ENCODE results near the gene CPE.
A peak's percentile ranks its signal among the peaks of the same experiment; 100 is the strongest.
"Not testable (repeated sequence)": the region's sequence is repeated elsewhere in the genome, so short reads cannot be mapped to it uniquely, and the experiment has no call there.

Gene CPE

DNA sequence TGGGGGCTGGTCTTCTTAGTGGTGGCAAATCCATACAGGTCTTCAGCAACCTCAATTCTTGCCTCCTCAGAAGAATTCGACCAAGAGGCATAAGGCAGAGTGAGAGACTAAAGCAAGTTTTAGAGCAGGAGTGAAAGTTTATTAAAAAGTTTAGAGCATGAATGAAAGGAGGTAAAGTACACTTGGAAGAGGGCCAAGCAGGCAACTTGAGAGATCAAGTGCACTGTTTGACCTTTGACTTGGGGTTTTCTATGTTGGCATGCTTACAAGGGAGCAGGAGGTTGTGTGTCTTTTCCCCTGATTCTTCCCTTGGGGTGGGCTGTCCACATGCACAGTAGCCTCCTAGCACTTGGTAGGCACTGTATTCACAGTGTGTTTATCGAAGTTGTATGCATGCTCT lies 91.2 kb downstream of the CPE start:
- DNase-seq: no peak

DNA sequence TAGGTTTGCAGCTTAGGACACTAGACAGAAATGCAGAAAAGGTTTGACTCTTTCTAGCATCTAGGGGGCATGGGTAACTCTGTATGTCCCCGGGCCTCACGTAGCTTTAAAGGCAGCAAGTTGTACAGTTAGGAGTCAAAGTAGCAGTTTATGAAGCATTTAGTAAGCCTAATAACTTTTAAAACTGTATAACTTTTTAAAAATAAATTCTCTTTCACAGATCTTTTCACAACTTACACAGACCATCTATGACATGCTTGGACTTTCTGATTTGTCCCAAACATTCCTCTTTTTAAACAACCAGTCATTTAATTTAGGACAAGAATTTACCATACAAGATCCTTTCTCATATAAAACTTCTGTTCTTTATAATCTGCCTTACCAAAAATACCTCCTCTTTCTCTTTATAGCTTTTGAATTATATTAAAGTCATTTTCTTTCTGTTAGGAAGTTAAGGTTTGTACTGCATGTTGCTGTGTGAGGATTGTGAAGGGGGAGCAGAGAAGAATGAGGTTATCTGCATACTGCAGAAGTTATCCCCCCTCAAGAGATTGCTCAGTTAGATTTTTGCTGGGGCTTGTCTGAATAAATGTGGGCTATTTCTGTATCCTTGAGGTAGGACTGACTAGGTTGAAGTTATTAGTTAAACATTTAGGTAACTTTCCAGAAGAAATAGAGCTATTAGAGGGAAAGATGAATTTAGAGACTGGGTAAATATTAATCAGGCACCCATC lies 94.3 kb downstream of the CPE start:
- peak in 1 of 3 experiments; percentile 30 for DNase-seq

DNA sequence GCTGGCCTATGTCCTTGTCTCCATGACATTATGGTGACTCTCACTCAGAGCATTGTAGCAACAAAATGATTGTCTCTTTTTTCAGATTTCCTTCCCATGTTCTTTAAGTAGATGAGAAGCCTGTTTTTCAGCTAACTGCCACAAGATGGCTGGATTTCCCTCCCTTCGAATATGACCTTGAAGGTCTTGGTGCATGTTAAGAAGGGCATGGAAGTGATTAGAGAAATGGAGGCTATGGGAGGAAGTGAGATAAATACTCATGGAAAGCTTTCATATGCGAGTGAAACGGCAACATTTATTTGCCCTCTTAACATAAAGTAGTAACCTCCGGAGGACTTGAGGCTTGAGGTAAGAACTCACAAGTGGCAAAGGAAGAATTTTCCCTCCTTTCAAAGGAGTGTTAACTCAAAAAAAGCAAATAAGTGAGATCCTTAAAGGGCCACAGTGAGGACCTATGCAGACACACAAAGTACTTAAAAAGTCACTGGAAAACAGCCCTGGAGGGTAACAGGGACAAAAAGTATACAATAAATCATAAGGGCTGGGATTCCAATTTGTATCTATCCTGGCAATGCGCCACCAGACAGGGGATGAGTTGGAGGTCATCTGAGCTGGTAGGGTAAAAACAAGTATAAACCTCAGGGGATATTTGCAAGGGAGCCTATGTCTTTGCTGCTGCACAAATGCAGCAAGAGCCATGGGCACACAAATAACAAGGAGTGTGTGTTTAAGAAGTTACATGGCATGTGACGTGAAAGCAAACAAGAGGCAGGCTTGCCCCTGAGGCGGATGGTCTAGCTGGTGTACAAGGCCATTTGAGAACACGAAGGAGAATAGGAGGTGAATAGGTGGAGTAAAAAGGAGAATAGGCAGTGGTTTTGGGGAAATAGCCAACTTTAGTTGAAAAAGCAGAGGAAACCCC lies 96.2 kb downstream of the CPE start:
- DNase-seq: no peak

DNA sequence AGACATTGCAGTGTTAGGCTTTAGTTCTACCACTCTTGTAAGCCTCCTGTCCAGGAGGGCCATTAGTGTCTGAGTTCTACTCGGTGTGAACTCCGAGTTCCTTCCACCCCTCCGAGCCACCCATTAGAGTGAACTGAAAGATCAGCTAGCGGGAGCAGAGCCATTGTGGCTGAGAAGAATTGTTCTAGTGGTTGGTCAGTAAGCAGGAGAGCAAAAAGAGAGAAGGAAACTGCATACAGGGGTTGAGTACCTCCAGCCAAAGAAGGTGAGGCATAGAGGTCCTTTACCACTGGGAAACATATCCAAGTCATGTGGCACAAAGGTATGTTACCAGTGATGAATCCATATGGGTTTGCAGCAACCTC lies 96.9 kb downstream of the CPE start:
- DNase-seq: no peak

DNA sequence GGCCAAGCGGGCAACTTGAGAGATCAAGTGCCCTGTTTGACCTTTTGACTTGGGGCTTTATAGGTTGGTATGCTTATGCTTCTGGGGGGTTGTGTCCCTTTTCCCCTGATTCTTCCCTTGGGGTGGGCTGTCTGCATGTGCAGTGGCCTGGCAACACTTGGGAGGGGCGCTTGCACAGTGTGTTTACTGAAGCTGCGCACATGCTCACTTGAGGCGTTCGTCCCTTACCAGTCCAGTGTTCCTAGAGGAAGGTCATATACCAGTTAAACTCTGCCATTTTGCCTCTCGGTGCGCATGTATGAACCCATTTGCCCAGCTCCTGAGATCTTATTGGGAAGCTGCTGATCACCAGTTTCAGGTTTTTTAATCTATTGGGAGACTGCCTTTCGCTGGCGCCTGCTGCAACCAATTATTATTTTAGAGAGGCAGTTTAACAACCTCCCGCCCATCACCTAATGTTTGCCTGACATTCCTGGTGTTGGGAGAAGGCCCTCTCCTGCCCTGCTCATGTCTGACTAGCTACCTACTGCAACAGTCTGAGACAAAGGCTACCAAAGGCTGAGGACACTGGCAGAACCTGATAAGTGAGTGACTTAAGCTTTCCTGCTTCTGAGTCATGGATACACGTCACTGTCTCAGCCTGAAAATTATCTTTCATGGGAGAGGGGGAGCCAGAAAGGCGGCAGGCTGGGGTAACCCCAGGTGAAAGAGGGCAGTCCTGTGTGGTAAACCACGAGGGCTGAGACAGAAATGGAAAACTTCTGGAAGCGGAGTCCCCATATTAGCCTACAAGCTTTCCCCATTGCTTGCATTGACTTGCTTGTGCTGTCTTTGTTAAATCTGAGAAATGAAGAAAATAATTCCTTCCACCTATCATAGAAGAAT lies 97.6 kb downstream of the CPE start:
- DNase-seq: no peak

DNA sequence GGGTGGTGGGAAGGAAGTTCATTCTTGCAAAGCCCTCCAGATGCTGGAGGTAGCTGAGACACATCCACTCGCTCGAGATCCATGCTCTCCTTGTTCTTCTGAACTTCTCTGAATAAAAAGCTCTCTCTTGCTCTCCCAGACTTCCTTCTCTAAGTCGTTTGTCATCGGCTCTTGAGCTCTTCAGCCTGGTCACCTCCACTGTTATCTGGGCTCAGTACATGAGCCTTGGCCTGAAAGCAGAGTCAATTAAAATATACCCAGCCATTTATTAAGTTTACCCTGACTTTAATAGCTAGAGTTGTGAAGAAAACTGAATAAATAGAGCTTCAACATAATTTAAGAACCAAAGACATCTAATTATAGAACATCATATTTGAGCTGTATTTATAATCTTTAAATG lies 99.0 kb downstream of the CPE start:
- DNase-seq: no peak

DNA sequence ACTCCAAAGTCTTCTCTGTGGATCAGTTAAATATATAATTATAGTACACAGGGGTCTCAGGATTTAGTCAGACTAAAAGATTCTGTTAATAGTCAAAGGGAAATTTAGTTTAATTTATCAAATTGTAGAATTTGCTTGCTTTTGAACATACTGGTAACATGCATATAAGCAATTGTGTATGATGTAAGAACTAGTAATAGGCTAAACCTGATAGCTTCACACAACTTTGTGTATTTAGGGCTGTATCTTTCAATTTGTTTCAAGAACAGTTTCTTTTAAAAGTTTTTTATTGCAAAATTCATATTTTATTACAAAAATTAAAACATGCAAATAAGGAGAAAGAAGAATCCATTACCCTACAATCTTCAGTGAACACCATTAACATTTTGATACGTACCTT lies 99.5 kb downstream of the CPE start:
- DNase-seq: no peak

DNA sequence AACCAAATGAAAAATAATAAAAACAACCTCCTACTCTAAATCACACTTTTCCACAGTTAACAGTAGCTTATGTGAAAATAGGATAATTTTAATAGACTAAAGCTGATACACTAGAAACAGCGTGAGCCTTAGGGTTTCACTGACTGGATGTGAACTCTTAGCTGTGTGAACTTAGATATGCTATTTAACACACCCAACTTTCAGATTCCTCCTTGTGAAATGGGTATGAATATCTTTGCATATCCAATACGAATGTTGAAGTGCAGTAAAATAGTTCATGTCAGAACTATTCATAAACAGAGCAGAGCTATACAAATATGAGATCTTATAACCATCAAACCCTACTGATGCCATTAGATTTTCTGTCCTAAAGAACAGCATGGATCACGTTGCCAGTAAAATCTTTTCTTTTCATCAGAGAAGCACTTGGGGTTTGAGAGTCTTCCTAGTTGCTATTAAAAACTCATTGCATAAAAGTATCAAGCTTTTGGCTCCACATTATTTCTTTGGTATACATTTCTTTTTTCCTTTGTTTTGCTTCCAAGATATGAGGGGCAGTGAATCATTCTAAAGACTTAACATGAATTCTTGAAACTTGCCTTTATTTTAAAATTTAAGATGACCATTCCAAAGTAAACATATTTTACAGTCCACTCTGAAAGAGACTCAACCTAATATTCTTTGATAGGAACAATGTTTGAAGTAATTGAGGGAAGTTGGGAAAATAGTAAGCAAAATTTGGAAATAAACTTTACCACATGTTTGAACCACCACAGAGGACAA lies 102.4 kb downstream of the CPE start:
- no peak for DNase-seq

DNA sequence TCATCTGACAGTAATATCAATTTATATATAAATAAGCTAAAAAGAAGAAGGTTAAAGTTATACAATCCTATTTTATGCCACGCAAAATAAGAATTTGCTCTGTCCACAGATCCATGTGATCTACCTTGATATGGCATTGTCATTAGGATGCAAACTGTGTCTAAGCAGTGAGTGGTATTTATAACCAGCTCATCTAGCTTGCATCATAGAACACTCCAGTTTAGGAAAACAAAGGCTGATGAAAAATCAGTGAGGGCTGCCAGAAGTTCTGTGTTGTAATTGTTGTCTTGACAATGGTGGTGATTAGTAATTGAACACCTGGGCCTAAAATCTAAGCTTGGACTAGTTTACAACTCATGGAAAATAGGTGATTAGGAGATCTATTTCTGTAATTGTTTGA lies 111.0 kb downstream of the CPE start:
- peak in 2 of 3 experiments; percentile 15 to 76 for DNase-seq

DNA sequence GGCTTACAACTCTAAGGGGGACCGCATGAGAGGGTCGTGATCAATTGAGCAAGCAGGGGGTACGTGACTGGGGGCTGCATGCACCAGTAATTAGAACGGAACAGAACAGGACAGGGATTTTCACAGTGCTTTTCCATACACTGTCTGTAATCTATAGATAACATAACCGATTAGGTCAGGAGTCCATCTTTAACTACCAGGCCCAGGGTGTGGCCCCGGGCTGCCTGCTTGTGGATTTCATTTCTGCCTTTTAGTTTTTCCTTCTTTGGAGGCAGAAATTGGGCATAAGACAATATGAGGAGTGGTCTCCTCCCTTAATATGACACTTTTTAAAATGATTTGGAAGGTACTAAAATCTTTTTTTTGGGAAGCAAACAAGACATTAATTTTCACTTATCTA lies 113.8 kb downstream of the CPE start:
- DNase-seq: not testable (repeated sequence)

DNA sequence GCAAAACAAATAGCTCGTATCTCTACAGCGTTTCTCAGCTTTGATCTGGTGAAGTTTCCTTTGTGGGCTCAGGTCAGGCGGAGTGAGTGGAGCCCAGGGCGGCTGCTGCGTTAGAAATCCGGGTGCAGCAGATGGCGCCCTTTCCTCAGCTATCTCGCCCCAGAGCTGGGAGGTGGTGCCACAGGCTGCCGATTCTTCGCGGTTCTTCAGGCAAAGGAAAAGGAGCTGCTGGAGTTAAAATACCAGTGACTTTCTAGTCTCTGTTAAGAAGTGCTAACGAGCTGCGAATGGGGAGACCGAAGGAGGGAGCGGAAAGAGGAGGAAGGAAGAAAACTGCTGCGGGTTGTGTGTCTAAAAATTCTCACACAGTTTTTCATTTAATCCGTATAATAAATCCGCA lies 114.6 kb downstream of the CPE start:
- no peak for DNase-seq

DNA sequence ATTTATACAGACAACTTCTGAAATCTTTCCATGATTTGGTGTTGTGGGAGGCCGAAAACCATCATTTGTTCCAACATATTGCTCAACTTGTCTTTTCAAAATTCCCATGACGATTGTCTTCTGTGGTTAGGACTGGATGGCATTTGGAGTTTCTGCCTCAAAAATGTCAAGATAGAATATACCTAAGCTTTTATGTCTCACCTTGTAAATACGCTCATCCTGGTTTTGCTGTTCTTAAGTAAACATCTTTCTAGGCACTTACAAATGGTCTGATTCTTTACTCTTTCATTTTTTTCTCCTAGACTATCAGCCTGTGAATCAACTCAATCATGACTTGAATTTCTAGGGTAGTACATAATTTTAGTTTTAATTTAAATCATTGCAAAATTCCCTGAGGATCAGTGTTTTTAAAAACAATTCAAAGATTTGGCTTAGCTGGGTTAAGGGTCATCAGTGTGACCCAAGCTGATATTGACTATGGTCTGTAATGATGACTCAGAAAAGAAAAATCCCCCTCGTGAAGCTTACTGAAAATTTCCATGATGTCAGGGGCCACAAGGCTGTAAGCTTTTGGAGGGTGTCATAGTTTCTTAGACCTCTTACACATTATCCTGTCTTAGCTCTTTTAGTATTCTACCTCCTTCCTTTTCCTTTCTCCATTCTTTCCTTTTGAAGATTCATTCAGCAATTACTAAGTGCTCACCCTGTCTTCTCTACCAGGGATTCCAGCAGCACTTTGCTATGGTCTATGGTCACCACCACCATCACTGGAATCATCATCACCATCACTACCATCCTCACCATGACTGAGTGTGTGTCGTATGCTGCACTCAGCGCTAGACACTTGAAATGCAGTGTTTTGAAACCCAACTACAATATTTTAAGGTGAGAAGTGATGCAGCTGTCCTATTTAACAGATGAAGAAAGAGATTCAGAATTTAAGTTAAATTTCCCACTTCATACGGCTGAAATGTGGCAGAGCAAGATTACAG lies 124.4 kb downstream of the CPE start:
- DNase-seq: no peak

DNA sequence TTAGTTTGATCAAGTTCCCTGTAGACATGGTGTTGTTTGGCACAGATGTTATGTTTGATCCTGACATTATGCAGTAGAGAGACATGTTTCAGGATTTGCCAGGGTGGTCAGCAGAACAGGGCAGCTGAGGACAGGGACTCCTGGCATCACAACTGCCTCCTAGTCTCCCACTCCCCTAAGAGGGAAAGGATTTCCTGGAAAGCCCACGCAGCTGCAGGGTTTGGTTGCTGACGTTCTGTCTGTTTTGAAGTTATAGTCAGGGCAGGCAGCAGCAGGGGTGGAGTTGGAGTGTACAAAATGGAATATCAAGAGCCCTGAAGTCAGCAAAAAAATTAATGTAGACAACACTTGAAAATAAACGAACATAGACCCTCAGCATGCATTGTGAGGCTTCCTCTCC lies 125.4 kb downstream of the CPE start:
- no peak for DNase-seq

DNA sequence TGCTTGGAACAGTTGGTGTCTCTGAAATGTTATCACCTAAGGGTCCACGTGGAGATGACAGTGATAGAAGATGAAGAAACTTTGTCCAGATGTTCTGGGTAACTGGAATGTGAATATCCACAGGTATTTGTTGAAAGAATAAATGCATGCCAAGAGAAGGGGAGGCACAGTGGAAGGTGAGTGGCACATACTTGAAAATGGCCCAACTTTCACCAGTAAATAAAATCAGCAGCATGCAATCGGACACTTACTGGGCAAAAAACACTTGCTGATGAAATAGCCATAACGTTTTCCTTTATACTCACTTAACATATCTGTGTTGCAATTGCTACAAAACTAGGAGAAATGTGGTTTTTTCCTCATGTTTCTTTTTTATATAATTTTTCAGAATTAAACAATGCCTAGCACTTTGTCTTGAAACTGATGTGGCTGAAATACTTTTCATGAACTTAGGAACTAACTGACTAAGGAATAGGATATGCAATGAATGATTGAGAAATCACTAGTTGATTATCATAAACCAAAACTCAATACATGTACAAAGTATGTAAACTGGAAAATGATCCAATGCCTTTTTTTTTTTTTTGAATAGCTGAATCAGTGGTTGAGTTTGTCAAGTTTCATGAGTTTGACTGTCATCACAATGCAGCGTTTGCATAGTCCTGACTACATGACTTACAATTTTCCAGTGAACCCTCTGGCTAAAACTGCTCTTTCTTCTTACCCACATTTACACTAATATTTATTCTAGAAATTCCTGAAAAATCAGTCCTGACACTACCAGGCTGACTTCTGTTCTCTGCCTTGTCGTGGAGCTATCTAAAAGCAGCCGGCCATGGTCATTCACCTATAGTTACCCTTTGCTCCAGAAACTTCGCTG lies 127.4 kb downstream of the CPE start:
- no peak for DNase-seq

DNA sequence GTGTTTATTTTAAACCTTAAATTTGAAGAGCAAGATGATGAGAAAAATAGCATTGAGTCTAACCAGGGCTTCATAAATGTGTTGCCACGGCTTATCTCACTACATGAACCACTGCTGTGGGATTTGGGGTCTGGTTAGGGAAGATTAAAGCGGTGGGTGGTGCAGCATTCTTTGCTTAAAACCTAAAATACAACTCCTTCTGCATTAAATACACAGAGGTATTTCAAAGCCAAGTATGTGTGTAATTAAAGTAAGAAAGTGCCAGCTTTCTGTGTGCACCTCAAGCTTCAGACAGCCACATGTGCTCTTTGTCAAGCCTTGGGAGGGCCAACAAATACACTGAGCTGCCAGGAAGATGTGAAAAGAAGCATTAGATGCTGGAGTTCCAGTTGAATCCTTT lies 128.0 kb downstream of the CPE start:
- no peak for DNase-seq

DNA sequence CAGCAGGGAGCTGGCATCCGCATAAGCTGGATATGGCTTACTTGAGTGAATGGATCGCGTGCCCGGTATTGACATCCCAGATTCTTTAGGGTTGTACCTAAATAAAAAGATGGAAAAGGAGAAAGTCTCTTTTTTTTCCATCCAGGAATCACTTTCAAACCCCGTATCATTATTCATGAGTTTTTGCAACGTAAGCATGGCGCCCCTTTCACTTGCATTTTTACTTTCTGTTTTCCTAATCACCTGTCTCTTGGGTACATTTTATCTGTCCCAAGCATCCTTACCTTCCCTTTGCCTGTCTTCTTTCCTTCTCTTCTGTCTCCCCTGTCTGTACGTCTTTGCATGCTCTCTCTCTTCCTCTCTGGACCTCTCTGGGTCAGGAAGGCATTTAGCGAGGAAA lies 128.6 kb downstream of the CPE start:
- DNase-seq: no peak

DNA sequence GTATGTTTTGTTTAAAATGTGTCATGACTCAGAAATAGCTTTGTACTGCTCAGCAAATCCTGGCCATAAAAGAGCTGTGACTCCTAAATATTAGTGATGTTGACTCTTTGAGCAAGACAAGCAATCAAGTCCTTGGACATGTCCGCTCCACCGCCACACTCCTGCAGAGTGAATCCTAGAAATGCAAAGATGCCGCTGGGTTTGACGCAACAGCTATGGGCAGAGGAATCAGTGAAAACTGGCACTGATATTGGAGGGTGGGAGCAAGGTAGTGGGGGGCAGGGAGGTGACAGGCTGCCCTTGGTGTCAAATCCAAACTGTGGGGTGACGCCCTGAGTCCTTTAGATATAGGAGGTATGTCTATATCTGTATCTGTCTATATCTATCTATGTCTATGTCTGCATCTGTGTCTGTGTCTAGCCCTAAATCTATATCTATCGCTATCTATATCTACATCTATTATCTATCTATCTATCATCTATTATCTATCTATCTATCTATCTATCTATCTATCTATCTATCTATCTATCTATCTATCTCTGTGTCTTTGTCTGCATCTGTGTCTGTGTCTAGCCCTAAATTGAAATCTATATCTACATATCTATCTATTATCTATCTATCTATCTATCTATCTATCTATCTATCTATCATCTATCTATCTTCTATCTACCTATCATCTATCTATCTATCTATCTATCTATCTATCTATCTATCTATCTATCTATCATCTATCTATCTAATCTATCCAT lies 129.7 kb downstream of the CPE start:
- no peak for DNase-seq

DNA sequence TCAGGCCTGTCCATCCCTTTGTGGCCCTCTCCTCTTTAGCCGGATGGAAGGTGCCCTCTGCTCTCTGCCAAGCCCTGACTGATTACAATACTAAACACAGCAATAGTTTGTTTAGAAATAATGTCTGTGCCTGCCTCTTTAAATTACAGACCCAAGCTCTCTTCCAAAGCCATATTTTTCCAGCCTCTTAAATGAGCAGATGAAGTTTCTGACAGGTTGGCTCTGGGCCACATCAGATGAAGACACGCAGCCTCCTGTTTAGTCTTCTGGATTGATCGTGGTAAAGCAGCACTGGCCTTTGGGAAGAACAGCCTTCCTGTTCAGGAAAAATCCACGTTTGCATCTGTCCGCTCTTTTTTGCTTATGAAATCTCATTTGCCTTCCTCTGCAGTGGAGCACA lies 133.6 kb downstream of the CPE start:
- DNase-seq: peak in 1 of 3 experiments; percentile 41

DNA sequence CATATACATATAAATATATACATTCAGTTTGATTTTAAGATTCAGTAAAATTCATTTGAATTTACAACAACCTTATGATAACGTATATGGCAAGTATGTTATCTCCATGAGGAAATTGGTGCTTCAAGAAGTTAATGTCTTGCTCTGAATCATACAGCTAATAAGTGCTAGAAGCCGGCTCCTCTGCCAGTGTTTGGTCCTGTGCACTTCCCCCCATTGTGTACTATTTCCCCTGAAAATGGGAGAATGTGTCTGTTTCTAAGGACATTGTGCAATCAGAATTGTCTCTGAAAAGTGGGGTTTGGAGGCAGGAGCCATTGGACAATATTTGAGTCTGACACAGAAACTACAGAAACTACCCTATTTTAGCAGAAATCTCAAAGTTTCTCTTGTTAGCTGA lies 135.9 kb downstream of the CPE start:
- DNase-seq: no peak
